HuH-7 (cell line): ENCODE measurements around the gene IMPA2.
"Not testable (repeated sequence)": the region's sequence is repeated elsewhere in the genome, so short reads cannot be mapped to it uniquely, and the experiment has no call there.

ENCODE experiments used
- DNase-seq: peaks from one replicate; pipeline ENCODE4 v3.0.0; 2011; ENCODE audit warnings: low spot score

The IMPA2 gene

GRCh38 chr18:11963991-11964484, 17.3 kb upstream of the IMPA2 start:
- DNase-seq, result peak; percentile 84

- DNase-seq, result no peak
Observed at GRCh38 chr18:11969904-11970835, 11.1 kb upstream of the IMPA2 start.

- not testable (repeated sequence) for DNase-seq
Observed at GRCh38 chr18:11970836-11971226, 10.5 kb upstream of the IMPA2 start.

GRCh38 chr18:11972371-11973174, 8.7 kb upstream of the IMPA2 start:
- no peak for DNase-seq

GRCh38 chr18:11974741-11975325, 6.5 kb upstream of the IMPA2 start:
- DNase-seq, result no peak

GRCh38 chr18:11975723-11976122, 5.6 kb upstream of the IMPA2 start:
- no peak for DNase-seq

- DNase-seq, result no peak
Observed at GRCh38 chr18:11976315-11977152, 4.8 kb upstream of the IMPA2 start.

GRCh38 chr18:11977153-11977466, 4.2 kb upstream of the IMPA2 start:
- no peak for DNase-seq

- no peak for DNase-seq
Observed at GRCh38 chr18:11978956-11979355, 2.4 kb upstream of the IMPA2 start.

- peak; percentile 58 for DNase-seq
Observed at GRCh38 chr18:11980163-11980493, 1.2 kb upstream of the IMPA2 start.

GRCh38 chr18:11980494-11981191, 664 bp upstream of the IMPA2 start:
- peak; percentile 100 for DNase-seq

- peak; percentile 72 for DNase-seq
Observed at GRCh38 chr18:11981543-11982366, 448 bp downstream of the IMPA2 start.

- DNase-seq, result peak; percentile 69
Observed at GRCh38 chr18:11982981-11983380, 1.7 kb downstream of the IMPA2 start.

- DNase-seq, result no peak
Observed at GRCh38 chr18:11983592-11983991, 2.3 kb downstream of the IMPA2 start.

GRCh38 chr18:11984091-11984490, 2.8 kb downstream of the IMPA2 start:
- DNase-seq, result no peak

- no peak for DNase-seq
Observed at GRCh38 chr18:11985586-11985985, 4.3 kb downstream of the IMPA2 start.

- no peak for DNase-seq
Observed at GRCh38 chr18:11986061-11986460, 4.8 kb downstream of the IMPA2 start.

- no peak for DNase-seq
Observed at GRCh38 chr18:11987527-11987926, 6.2 kb downstream of the IMPA2 start.

GRCh38 chr18:11989174-11989573, 7.9 kb downstream of the IMPA2 start:
- DNase-seq, result no peak

GRCh38 chr18:11989966-11990380, 8.7 kb downstream of the IMPA2 start:
- no peak for DNase-seq
